ENCODE measurements around the gene FGFR2. TPM values are rescaled to one million over a fixed set of nuclear protein-coding genes. Genes with fewer than 3 reads are reported as not detected.

The FGFR2 gene
- total RNA-seq, 4 donors from 2014 or later, result 0.11 to 0.31 (median 0.22) TPM; not detected in 1

DNA sequence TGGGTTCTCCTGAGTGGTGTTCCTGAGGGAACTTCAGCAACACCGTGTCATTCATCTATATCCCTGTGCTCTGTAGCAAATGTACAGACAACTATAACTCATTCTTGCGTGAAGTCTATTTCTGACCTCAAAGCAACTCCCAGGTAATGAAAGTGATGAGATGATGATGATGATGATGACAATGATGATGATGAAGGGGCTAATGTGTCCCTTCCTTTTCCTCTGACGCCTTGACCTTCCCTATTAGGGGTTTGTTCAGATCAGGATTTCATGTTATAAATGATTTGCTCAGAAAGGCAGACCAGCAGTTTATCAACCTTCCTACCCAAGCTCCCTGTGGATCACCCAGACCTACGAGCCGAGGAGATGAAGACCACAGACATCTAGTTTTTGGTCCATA, 136.9 kb downstream of the FGFR2 start:
- Histone ChIP-seq H3K27me3 (peaks cover 0 to 4% (median 0%) of the 10 kb centered on the region in 3 donors), H3K9me3 (no peaks in the 10 kb centered on the region), H3K4me3 (no peak overlapping the region), H3K4me1 (no peaks in the 10 kb centered on the region), H3K27ac (no peak overlapping the region), H3K36me3 (no peaks in the 10 kb centered on the region)
- intact Hi-C loops (cut with DNase I; ENCODE audit: low total_unique reads) (no loop called here), in situ Hi-C loops (cut with MboI; ENCODE audit: low sequenced_read_pairs in 4 of 4) (no loop called here)
- DNase-seq (no peak), ATAC-seq (no peak)
- TF ChIP-seq POLR2A (IDR thresholded peaks at IDR 0.05), result no peak

- TF ChIP-seq CTCF (IDR thresholded peaks at IDR 0.05 in 4 of 5, conservative IDR thresholded peaks at IDR 0.05 in 1 of 5) (no peak), POLR2A (IDR thresholded peaks at IDR 0.05) (no peak)
- Histone ChIP-seq H3K9me3 (no peaks in the 10 kb centered on the region), H3K4me1 (no peaks in the 10 kb centered on the region), H3K27me3 (peaks cover 0 to 4% (median 0%) of the 10 kb centered on the region in 3 donors), H3K36me3 (no peaks in the 10 kb centered on the region), H3K4me3 (no peak overlapping the region), H3K27ac (no peak overlapping the region)
- intact Hi-C loops (cut with DNase I; ENCODE audit: low total_unique reads), result no loop called here
- in situ Hi-C loops (cut with MboI; ENCODE audit: low sequenced_read_pairs in 4 of 4), result no loop called here
- DNase-seq (no peak), ATAC-seq (no peak)
Measured at GRCh38 chr10:121460733-121461132, 137.5 kb downstream of the FGFR2 start.

GRCh38 chr10:121459622-121460453, 138.4 kb downstream of the FGFR2 start:
- ATAC-seq, result no peak
- H3K4me1 ChIP-seq, result no peaks in the 10 kb centered on the region
- intact Hi-C loops (cut with DNase I; ENCODE audit: low total_unique reads), result no loop called here
- no peaks in the 10 kb centered on the region for H3K36me3 ChIP-seq
- no peak for TF ChIP-seq POLR2A (IDR thresholded peaks at IDR 0.05)
- no peak for TF ChIP-seq CTCF (IDR thresholded peaks at IDR 0.05 in 4 of 5, conservative IDR thresholded peaks at IDR 0.05 in 1 of 5)
- DNase-seq, result no peak
- H3K27me3 ChIP-seq, result peaks cover 0 to 3% (median 0%) of the 10 kb centered on the region in 3 donors
- no peak overlapping the region for H3K27ac ChIP-seq
- in situ Hi-C loops (cut with MboI; ENCODE audit: low sequenced_read_pairs in 4 of 4), result no loop called here
- H3K4me3 ChIP-seq, result no peak overlapping the region
- H3K9me3 ChIP-seq, result no peaks in the 10 kb centered on the region

DNA sequence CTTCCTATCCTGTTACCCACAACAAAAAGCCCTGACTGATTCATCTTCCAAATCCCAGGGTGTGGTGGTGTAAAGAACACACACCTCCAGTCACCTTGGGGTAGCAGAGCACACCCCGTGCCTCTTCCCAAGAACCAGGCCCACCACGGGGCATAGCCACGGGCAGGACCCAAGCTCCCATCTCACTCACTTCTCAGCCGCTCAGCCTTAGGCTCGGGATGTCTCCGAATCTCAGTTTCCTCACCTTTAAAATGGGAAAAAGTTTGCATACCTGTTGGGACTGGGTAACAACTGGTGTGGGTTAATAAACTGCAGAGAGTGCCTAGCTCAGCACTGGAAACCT, 139.0 kb downstream of the FGFR2 start:
- Histone ChIP-seq H3K4me3 (no peak overlapping the region), H3K36me3 (no peaks in the 10 kb centered on the region), H3K9me3 (no peaks in the 10 kb centered on the region), H3K27ac (no peak overlapping the region), H3K27me3 (no peaks in the 10 kb centered on the region), H3K4me1 (no peaks in the 10 kb centered on the region)
- in situ Hi-C loops (cut with MboI; ENCODE audit: low sequenced_read_pairs in 4 of 4), result no loop called here
- no peak for TF ChIP-seq CTCF (IDR thresholded peaks at IDR 0.05 in 4 of 5, conservative IDR thresholded peaks at IDR 0.05 in 1 of 5)
- TF ChIP-seq POLR2A (IDR thresholded peaks at IDR 0.05), result no peak
- intact Hi-C loops (cut with DNase I; ENCODE audit: low total_unique reads), result no loop called here
- DNase-seq (no peak), ATAC-seq (no peak)

- in situ Hi-C loops (cut with MboI; ENCODE audit: low sequenced_read_pairs in 4 of 4), result no loop called here
- Histone ChIP-seq H3K27ac (no peak overlapping the region), H3K4me1 (no peaks in the 10 kb centered on the region), H3K9me3 (no peaks in the 10 kb centered on the region), H3K36me3 (no peaks in the 10 kb centered on the region), H3K27me3 (no peaks in the 10 kb centered on the region), H3K4me3 (no peak overlapping the region)
- ATAC-seq (no peak), DNase-seq (no peak)
- intact Hi-C loops (cut with DNase I; ENCODE audit: low total_unique reads), result no loop called here
- TF ChIP-seq CTCF (IDR thresholded peaks at IDR 0.05 in 4 of 5, conservative IDR thresholded peaks at IDR 0.05 in 1 of 5) (no peak), POLR2A (IDR thresholded peaks at IDR 0.05) (no peak)
Measured at GRCh38 chr10:121457729-121458128, 140.5 kb downstream of the FGFR2 start.

All from gastrocnemius medialis (tissue), 4 donors.